MM.1S (cell line): ENCODE results near the gene SIK2.

Experiments
- DNase-seq: peaks from one replicate; pipeline ENCODE4 v3.0.0-alpha.2; 2015
- H2AFZ ChIP-seq: fragments of 300-600 bp; sonication (generic); 2 replicates; pipeline ENCODE4 v1.6.0; 2016; ENCODE audit warnings: antibody characterized with exemption, low read length
- H3F3A ChIP-seq: fragments of 300-600 bp; sonication (generic); 2 replicates; pipeline ENCODE4 v1.6.1; 2016; ENCODE audit warnings: mild to moderate bottlenecking, antibody characterized with exemption, low read length, moderate library complexity, mixed read lengths; ENCODE audit not compliant: insufficient read depth
- H3K27ac ChIP-seq: fragments of 300-600 bp; sonication (generic); 2 replicates; pipeline ENCODE4 v1.5.1; 2016; ENCODE audit warnings: mild to moderate bottlenecking, low read length
- H3K27me3 ChIP-seq: fragments of 300-600 bp; sonication (generic); replicated peaks from 2 replicates; pipeline ENCODE4 v1.6.0; 2016; ENCODE audit warnings: low read length; ENCODE audit not compliant: insufficient read depth
- H3K36me3 ChIP-seq: fragments of 300-600 bp; sonication (generic); replicated peaks from 2 replicates; pipeline ENCODE4 v1.6.1; 2016; ENCODE audit warnings: mild to moderate bottlenecking, low read length, mixed read lengths; ENCODE audit not compliant: insufficient read depth
- H3K4me1 ChIP-seq: fragments of 300-600 bp; sonication (generic); 2 replicates; pipeline ENCODE4 v1.6.1; 2016; ENCODE audit warnings: low read length, mixed read lengths
- H3K4me2 ChIP-seq: fragments of 300-600 bp; sonication (generic); 2 replicates; pipeline ENCODE4 v1.6.0; 2016; ENCODE audit warnings: low read depth, low read length
- H3K4me3 ChIP-seq: fragments of 300-600 bp; sonication (generic); 2 replicates; pipeline ENCODE4 v1.5.1; 2016; ENCODE audit warnings: low read length, mixed read lengths
- H3K79me2 ChIP-seq: fragments of 300-600 bp; sonication (generic); 2 replicates; pipeline ENCODE4 v1.6.1; 2016; ENCODE audit warnings: mixed run types, low read length, mixed read lengths
- H3K9ac ChIP-seq: fragments of 300-600 bp; sonication (generic); 2 replicates; pipeline ENCODE4 v1.6.1; 2016; ENCODE audit warnings: low read length, mixed read lengths
- H3K9me2 ChIP-seq: fragments of 300-600 bp; sonication (generic); replicated peaks from 2 replicates; pipeline ENCODE4 v1.6.1; 2016; ENCODE audit warnings: mild to moderate bottlenecking, low read length, mixed read lengths; ENCODE audit not compliant: insufficient read depth
- H3K9me3 ChIP-seq: fragments of 300-600 bp; sonication (generic); replicated peaks from 2 replicates; pipeline ENCODE4 v1.6.1; 2016; ENCODE audit warnings: mild to moderate bottlenecking, low read length, mixed read lengths; ENCODE audit not compliant: insufficient read depth
- H4K20me1 ChIP-seq: fragments of 300-600 bp; sonication (generic); 2 replicates; pipeline ENCODE4 v1.6.1; 2016; ENCODE audit warnings: mild to moderate bottlenecking, low read length, moderate library complexity, mixed read lengths; ENCODE audit not compliant: insufficient read depth
- EZH2 ChIP-seq: fragments of 300-600 bp; sonication (generic); optimal IDR thresholded peaks from 2 replicates; pipeline ENCODE3; 2017; ENCODE audit warnings: low read depth, mild to moderate bottlenecking, antibody characterized with exemption, low read length, mixed read lengths
- EZH2phosphoT487 ChIP-seq: fragments of 300-600 bp; sonication (generic); IDR thresholded peaks from 2 replicates; pipeline ENCODE4 v1.6.1; 2018; ENCODE audit warnings: antibody characterized with exemption, low read length
- TF ChIP-seq, protein P1 (sequence below): fragments of 300-600 bp; sonication (generic); IDR thresholded peaks from 2 replicates; pipeline ENCODE4 v1.5.1; 2016; ENCODE audit warnings: antibody characterized with exemption, low read length, mixed read lengths

The SIK2 gene

DNA sequence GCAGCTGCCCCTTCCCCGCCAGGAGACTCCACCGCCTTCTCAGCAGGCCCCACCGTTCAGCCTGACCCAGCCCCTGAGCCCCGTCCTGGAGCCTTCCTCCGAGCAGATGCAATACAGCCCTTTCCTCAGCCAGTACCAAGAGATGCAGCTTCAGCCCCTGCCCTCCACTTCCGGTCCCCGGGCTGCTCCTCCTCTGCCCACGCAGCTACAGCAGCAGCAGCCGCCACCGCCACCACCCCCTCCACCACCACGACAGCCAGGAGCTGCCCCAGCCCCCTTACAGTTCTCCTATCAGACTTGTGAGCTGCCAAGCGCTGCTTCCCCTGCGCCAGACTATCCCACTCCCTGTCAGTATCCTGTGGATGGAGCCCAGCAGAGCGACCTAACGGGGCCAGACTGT is 121.3 kb downstream of the SIK2 start:
- TF ChIP-seq EZH2phosphoT487 (no peak), EZH2 (no peak)
- TF ChIP-seq, protein P1, sequence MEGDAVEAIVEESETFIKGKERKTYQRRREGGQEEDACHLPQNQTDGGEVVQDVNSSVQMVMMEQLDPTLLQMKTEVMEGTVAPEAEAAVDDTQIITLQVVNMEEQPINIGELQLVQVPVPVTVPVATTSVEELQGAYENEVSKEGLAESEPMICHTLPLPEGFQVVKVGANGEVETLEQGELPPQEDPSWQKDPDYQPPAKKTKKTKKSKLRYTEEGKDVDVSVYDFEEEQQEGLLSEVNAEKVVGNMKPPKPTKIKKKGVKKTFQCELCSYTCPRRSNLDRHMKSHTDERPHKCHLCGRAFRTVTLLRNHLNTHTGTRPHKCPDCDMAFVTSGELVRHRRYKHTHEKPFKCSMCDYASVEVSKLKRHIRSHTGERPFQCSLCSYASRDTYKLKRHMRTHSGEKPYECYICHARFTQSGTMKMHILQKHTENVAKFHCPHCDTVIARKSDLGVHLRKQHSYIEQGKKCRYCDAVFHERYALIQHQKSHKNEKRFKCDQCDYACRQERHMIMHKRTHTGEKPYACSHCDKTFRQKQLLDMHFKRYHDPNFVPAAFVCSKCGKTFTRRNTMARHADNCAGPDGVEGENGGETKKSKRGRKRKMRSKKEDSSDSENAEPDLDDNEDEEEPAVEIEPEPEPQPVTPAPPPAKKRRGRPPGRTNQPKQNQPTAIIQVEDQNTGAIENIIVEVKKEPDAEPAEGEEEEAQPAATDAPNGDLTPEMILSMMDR, result no peak
- no peaks in the 10 kb centered on the region for H3F3A ChIP-seq
- H3K9me2 ChIP-seq, result no peaks in the 10 kb centered on the region
- no peak overlapping the region for H3K4me2 ChIP-seq
- H3K79me2 ChIP-seq, result no peaks in the 10 kb centered on the region
- DNase-seq, result no peak
- no peaks in the 10 kb centered on the region for H4K20me1 ChIP-seq
- H2AFZ ChIP-seq, result no peak overlapping the region
- H3K27me3 ChIP-seq, result no peaks in the 10 kb centered on the region
- H3K4me1 ChIP-seq, result no peaks in the 10 kb centered on the region
- no peaks in the 10 kb centered on the region for H3K36me3 ChIP-seq
- H3K9me3 ChIP-seq, result no peaks in the 10 kb centered on the region
- H3K9ac ChIP-seq, result no peak overlapping the region
- H3K4me3 ChIP-seq, result no peak overlapping the region
- H3K27ac ChIP-seq, result no peak overlapping the region

- H3K36me3 ChIP-seq, result no peaks in the 10 kb centered on the region
- no peak for DNase-seq
- H3K27me3 ChIP-seq, result no peaks in the 10 kb centered on the region
- no peaks in the 10 kb centered on the region for H3K4me1 ChIP-seq
- H3F3A ChIP-seq, result no peaks in the 10 kb centered on the region
- H3K4me2 ChIP-seq, result no peak overlapping the region
- no peak overlapping the region for H3K9ac ChIP-seq
- TF ChIP-seq EZH2phosphoT487, result no peak
- no peak for TF ChIP-seq EZH2
- TF ChIP-seq, protein P1, result no peak
- no peaks in the 10 kb centered on the region for H4K20me1 ChIP-seq
- no peaks in the 10 kb centered on the region for H3K9me3 ChIP-seq
- no peak overlapping the region for H2AFZ ChIP-seq
- H3K9me2 ChIP-seq, result no peaks in the 10 kb centered on the region
- H3K79me2 ChIP-seq, result no peaks in the 10 kb centered on the region
- H3K27ac ChIP-seq, result no peak overlapping the region
- H3K4me3 ChIP-seq, result no peak overlapping the region
Observed at GRCh38 chr11:111724615-111725129, 122.4 kb downstream of the SIK2 start.

DNA sequence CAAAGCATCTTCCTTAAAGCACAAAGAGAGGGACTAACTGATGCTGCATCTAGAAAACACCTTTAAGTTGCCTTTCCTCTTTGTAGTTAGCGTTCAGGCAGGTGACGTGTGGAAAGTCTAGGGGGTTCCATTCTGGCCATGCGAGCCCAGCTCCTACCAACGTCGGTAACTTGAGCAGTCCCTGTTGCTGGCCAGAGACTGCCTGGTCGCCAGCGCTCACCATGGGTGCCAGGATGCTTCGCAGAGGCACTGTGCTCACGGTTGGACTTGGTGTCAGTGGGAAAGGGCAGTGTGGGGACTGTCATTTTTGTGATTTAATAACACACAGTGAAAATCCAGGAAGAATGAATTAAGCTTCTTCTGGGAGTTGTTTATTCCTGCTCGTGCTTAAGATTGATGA is 123.4 kb downstream of the SIK2 start:
- H2AFZ ChIP-seq, result no peak overlapping the region
- TF ChIP-seq EZH2 (no peak), EZH2phosphoT487 (no peak)
- TF ChIP-seq, protein P1, result no peak
- DNase-seq, result no peak
- no peaks in the 10 kb centered on the region for H4K20me1 ChIP-seq
- no peaks in the 10 kb centered on the region for H3K36me3 ChIP-seq
- no peaks in the 10 kb centered on the region for H3K27me3 ChIP-seq
- H3K9me2 ChIP-seq, result no peaks in the 10 kb centered on the region
- H3F3A ChIP-seq, result no peaks in the 10 kb centered on the region
- H3K4me1 ChIP-seq, result no peaks in the 10 kb centered on the region
- no peak overlapping the region for H3K27ac ChIP-seq
- H3K9ac ChIP-seq, result no peak overlapping the region
- no peaks in the 10 kb centered on the region for H3K9me3 ChIP-seq
- H3K79me2 ChIP-seq, result no peaks in the 10 kb centered on the region
- no peak overlapping the region for H3K4me2 ChIP-seq
- no peak overlapping the region for H3K4me3 ChIP-seq
